Measurements from ENCODE around the gene MS4A4E. TPM values are rescaled to one million over a fixed set of nuclear protein-coding genes. Genes with fewer than 3 reads are reported as not detected.

The MS4A4E gene
- total and polyA plus RNA-seq, 2 of the 13 experiments (the other 11 are each of a cell fraction or from before 2014, with no cell fraction given): not detected

Small RNA genes lying within 50 kb of the gene (microRNA-seq; reads per million reads assigned to microRNA genes)
- not detected for gene MIR6503

Small RNA genes lying within 50 kb of the gene (small RNA-seq; reads per million reads assigned to genes)
- 0 reads per million in 3 experiments for gene MIR6503 (ENCODE audit: insufficient read depth in 2 of 3, insufficient read length in 3 of 3, low read depth in 2 of 3, low replicate concordance in 1 of 3)

Other genes with a start within 250 kb of the MS4A4E start
- not detected in 2 replicates for gene OOSP4B, start 226.0 kb downstream of the MS4A4E start, total RNA-seq (2016; rRNA removed; fragmentation: Illumina TruSeq; extraction: Trizol)
- gene OOSP4B, start 226.0 kb downstream of the MS4A4E start, polyA plus RNA-seq (2011; rRNA removed): not detected in 2 replicates
- not detected in 2 replicates for gene OOSP2, start 202.7 kb downstream of the MS4A4E start, total RNA-seq (2016; rRNA removed; fragmentation: Illumina TruSeq; extraction: Trizol)
- gene OOSP2, start 202.7 kb downstream of the MS4A4E start, polyA plus RNA-seq (2011; rRNA removed): not detected in 2 replicates
- not detected in 2 replicates for gene MS4A3, start 186.5 kb downstream of the MS4A4E start, total RNA-seq (2016; rRNA removed; fragmentation: Illumina TruSeq; extraction: Trizol)
- gene MS4A3, start 186.5 kb downstream of the MS4A4E start, polyA plus RNA-seq (2011; rRNA removed): not detected in 2 replicates
- gene MS4A2, start 154.5 kb downstream of the MS4A4E start, total RNA-seq (2016; rRNA removed; fragmentation: Illumina TruSeq; extraction: Trizol): not detected in 2 replicates
- gene MS4A2, start 154.5 kb downstream of the MS4A4E start, polyA plus RNA-seq (2011; rRNA removed): not detected in 2 replicates
- not detected in 2 replicates for gene MS4A6A, start 60.1 kb downstream of the MS4A4E start, total RNA-seq (2016; rRNA removed; fragmentation: Illumina TruSeq; extraction: Trizol)
- not detected in 2 replicates for gene MS4A6A, start 60.1 kb downstream of the MS4A4E start, polyA plus RNA-seq (2011; rRNA removed)
- not detected in 2 replicates for gene MS4A4A, start 37.5 kb upstream of the MS4A4E start, total RNA-seq (2016; rRNA removed; fragmentation: Illumina TruSeq; extraction: Trizol)
- gene MS4A4A, start 37.5 kb upstream of the MS4A4E start, polyA plus RNA-seq (2011; rRNA removed): not detected in 2 replicates
- not detected in 2 replicates for gene MS4A6E, start 84.1 kb upstream of the MS4A4E start, total RNA-seq (2016; rRNA removed; fragmentation: Illumina TruSeq; extraction: Trizol)
- not detected in 2 replicates for gene MS4A6E, start 84.1 kb upstream of the MS4A4E start, polyA plus RNA-seq (2011; rRNA removed)
- not detected in 2 replicates for gene MS4A7, start 135.4 kb upstream of the MS4A4E start, total RNA-seq (2016; rRNA removed; fragmentation: Illumina TruSeq; extraction: Trizol)
- gene MS4A7, start 135.4 kb upstream of the MS4A4E start, polyA plus RNA-seq (2011; rRNA removed): not detected in 2 replicates
- not detected in 2 replicates for gene MS4A14, start 153.3 kb upstream of the MS4A4E start, total RNA-seq (2016; rRNA removed; fragmentation: Illumina TruSeq; extraction: Trizol)
- gene MS4A14, start 153.3 kb upstream of the MS4A4E start, polyA plus RNA-seq (2011; rRNA removed): not detected in 2 replicates
- not detected in 2 replicates for gene MS4A5, start 186.4 kb upstream of the MS4A4E start, total RNA-seq (2016; rRNA removed; fragmentation: Illumina TruSeq; extraction: Trizol)
- not detected in 2 replicates for gene MS4A5, start 186.4 kb upstream of the MS4A4E start, polyA plus RNA-seq (2011; rRNA removed)
- not detected in 2 replicates for gene MS4A1, start 212.7 kb upstream of the MS4A4E start, total RNA-seq (2016; rRNA removed; fragmentation: Illumina TruSeq; extraction: Trizol)
- gene MS4A1, start 212.7 kb upstream of the MS4A4E start, polyA plus RNA-seq (2011; rRNA removed): 0.01 TPM in 1 of 2 replicates, not detected in the other
- not detected in 2 replicates for gene MS4A12, start 249.6 kb upstream of the MS4A4E start, total RNA-seq (2016; rRNA removed; fragmentation: Illumina TruSeq; extraction: Trizol)
- gene MS4A12, start 249.6 kb upstream of the MS4A4E start, polyA plus RNA-seq (2011; rRNA removed): not detected in 2 replicates

Data from HepG2 (cell line).